ENCODE measurements around the gene CEP295NL.

CEP295NL gene

DNA sequence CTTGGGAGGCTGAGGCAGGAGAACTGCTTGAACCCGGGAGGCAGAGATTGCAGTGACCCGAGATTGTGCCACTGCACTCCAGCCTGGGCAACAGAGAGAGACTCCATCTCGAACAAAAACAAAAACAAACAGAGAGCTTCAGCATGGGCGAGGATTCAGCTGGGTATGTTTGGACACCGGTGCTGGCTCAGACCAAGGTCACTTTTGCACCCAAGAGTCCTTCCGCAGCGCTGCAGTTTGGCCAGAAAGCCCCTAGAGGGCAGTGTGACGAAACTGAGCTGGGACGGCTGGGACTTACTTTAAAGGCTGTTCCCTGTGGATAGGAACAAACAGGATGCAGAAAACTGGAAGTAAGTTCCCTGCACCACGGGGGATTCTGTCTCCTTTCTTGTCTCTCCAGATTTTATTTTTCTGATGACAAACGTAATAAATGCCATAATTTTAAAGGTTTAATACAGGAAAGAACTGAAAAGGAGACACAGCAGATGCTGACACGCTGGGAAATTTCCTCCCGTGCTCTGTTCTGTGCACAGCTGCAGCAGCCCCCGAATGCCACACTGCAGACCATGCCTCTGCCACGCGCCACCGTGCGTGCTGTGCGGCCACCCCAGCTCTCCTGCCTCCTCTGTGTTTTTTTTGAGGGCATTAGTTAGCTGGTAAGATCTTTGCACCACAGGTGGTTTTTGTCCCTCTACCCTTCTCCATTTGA lies 37.2 kb downstream of the CEP295NL start:
- H3K9me2 ChIP-seq (ENCODE audit: low read depth, low read length), result no peaks in the 10 kb centered on the region
- H3F3A ChIP-seq (ENCODE audit: insufficient read depth, low read length), result no peaks in the 10 kb centered on the region
- no peaks in the 10 kb centered on the region for H4K20me1 ChIP-seq (ENCODE audit: insufficient read depth, low read length)
- no peaks in the 10 kb centered on the region for H3K9me3 ChIP-seq (ENCODE audit: low read length)
- no peak for TF ChIP-seq EZH2 (IDR thresholded peaks at IDR 0.05; ENCODE audit: borderline replicate concordance, low read length)
- TF ChIP-seq, protein P1, sequence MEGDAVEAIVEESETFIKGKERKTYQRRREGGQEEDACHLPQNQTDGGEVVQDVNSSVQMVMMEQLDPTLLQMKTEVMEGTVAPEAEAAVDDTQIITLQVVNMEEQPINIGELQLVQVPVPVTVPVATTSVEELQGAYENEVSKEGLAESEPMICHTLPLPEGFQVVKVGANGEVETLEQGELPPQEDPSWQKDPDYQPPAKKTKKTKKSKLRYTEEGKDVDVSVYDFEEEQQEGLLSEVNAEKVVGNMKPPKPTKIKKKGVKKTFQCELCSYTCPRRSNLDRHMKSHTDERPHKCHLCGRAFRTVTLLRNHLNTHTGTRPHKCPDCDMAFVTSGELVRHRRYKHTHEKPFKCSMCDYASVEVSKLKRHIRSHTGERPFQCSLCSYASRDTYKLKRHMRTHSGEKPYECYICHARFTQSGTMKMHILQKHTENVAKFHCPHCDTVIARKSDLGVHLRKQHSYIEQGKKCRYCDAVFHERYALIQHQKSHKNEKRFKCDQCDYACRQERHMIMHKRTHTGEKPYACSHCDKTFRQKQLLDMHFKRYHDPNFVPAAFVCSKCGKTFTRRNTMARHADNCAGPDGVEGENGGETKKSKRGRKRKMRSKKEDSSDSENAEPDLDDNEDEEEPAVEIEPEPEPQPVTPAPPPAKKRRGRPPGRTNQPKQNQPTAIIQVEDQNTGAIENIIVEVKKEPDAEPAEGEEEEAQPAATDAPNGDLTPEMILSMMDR (IDR thresholded peaks at IDR 0.05; ENCODE audit: low read length), result peak; percentile 79
- H3K4me2 ChIP-seq (ENCODE audit: low read length), result no peak overlapping the region
- no peak overlapping the region for H3K9ac ChIP-seq (ENCODE audit: low read length)
- H3K4me3 ChIP-seq (ENCODE audit: low read depth, low read length, poor library complexity, severe bottlenecking), result no peak overlapping the region
- H3K36me3 ChIP-seq (ENCODE audit: insufficient read depth, low read length), result no peaks in the 10 kb centered on the region
- H3K27me3 ChIP-seq (ENCODE audit: insufficient read depth, low read length), result no peaks in the 10 kb centered on the region
- H2AFZ ChIP-seq (ENCODE audit: low read length), result no peak overlapping the region
- H3K27ac ChIP-seq (ENCODE audit: low read depth, low read length, poor library complexity, severe bottlenecking), result no peak overlapping the region
- H3K79me2 ChIP-seq (ENCODE audit: insufficient read depth, low read length), result no peaks in the 10 kb centered on the region
- no peaks in the 10 kb centered on the region for H3K4me1 ChIP-seq (ENCODE audit: insufficient read depth, low read length, severe bottlenecking)

DNA sequence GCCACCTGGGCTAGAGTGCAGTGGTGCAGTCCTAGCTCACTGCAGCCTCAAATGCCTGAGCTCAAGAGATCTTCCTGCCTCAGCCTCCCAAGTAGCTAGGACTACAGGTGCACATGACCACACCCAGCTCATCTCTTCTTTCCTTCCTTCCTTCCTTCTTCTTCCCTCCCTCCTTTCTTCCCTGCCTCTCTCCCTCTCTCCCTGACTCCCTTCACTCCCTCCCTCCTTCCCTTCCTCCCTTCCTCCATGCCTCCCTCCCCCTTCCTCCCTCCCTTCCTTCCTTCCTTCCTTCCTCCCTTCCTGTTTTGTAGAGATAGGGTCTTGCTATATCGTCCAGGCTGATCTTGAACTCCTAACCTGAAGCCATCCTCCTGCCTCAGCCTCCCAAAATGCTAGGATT lies 38.9 kb downstream of the CEP295NL start:
- H3K9ac ChIP-seq (ENCODE audit: low read length), result no peak overlapping the region
- TF ChIP-seq, protein P1 (IDR thresholded peaks at IDR 0.05; ENCODE audit: low read length), result no peak
- no peak for TF ChIP-seq EZH2 (IDR thresholded peaks at IDR 0.05; ENCODE audit: borderline replicate concordance, low read length)
- H3K4me3 ChIP-seq (ENCODE audit: low read depth, low read length, poor library complexity, severe bottlenecking), result no peak overlapping the region
- H3K79me2 ChIP-seq (ENCODE audit: insufficient read depth, low read length), result no peaks in the 10 kb centered on the region
- no peaks in the 10 kb centered on the region for H3K9me2 ChIP-seq (ENCODE audit: low read depth, low read length)
- H3K27me3 ChIP-seq (ENCODE audit: insufficient read depth, low read length), result no peaks in the 10 kb centered on the region
- no peak overlapping the region for H3K27ac ChIP-seq (ENCODE audit: low read depth, low read length, poor library complexity, severe bottlenecking)
- H3K4me1 ChIP-seq (ENCODE audit: insufficient read depth, low read length, severe bottlenecking), result no peaks in the 10 kb centered on the region
- H3K4me2 ChIP-seq (ENCODE audit: low read length), result no peak overlapping the region
- no peaks in the 10 kb centered on the region for H3K36me3 ChIP-seq (ENCODE audit: insufficient read depth, low read length)
- H4K20me1 ChIP-seq (ENCODE audit: insufficient read depth, low read length), result no peaks in the 10 kb centered on the region
- no peaks in the 10 kb centered on the region for H3F3A ChIP-seq (ENCODE audit: insufficient read depth, low read length)
- H2AFZ ChIP-seq (ENCODE audit: low read length), result no peak overlapping the region
- H3K9me3 ChIP-seq (ENCODE audit: low read length), result no peaks in the 10 kb centered on the region

- Histone ChIP-seq H3K4me2 (ENCODE audit: low read length) (no peak overlapping the region), H3K27me3 (ENCODE audit: insufficient read depth, low read length) (no peaks in the 10 kb centered on the region), H2AFZ (ENCODE audit: low read length) (no peak overlapping the region), H3K9ac (ENCODE audit: low read length) (no peak overlapping the region), H3K9me2 (ENCODE audit: low read depth, low read length) (no peaks in the 10 kb centered on the region), H3K9me3 (ENCODE audit: low read length) (no peaks in the 10 kb centered on the region), H3F3A (ENCODE audit: insufficient read depth, low read length) (no peaks in the 10 kb centered on the region), H3K36me3 (ENCODE audit: insufficient read depth, low read length) (no peaks in the 10 kb centered on the region), H3K4me1 (ENCODE audit: insufficient read depth, low read length, severe bottlenecking) (no peaks in the 10 kb centered on the region), H4K20me1 (ENCODE audit: insufficient read depth, low read length) (no peaks in the 10 kb centered on the region), H3K4me3 (ENCODE audit: low read depth, low read length, poor library complexity, severe bottlenecking) (no peak overlapping the region), H3K27ac (ENCODE audit: low read depth, low read length, poor library complexity, severe bottlenecking) (no peak overlapping the region), H3K79me2 (ENCODE audit: insufficient read depth, low read length) (no peaks in the 10 kb centered on the region)
- no peak for TF ChIP-seq EZH2 (IDR thresholded peaks at IDR 0.05; ENCODE audit: borderline replicate concordance, low read length)
- TF ChIP-seq, protein P1 (IDR thresholded peaks at IDR 0.05; ENCODE audit: low read length), result no peak
Observed at GRCh38 chr17:78862073-78863023, 40.7 kb downstream of the CEP295NL start.
